OCI-LY7 (cell line): ENCODE results near the gene FBN2. TPM values are rescaled to one million over a fixed set of nuclear protein-coding genes. Genes with fewer than 3 reads are reported as not detected.

Source experiments
- BruUV-seq: library from RNA; stranded (reverse); fragments of 400-500 nt; replicated peaks from 2 replicates; lab custom pipeline; 2021; lab: Mats Ljungman, UMichigan
- CTCF ChIA-PET: fragments of 300-600 bp; sonication (Branson Sonifier 250); formaldehyde crosslinking; loops from one replicate; lab custom pipeline; 2022; ENCODE audit warnings: antibody characterized with exemption; ENCODE audit not compliant: unreplicated experiment; lab: Charles Lee
- POLR2A ChIA-PET: fragments of 300-600 bp; sonication (Branson Sonifier 250); formaldehyde crosslinking; loops from one replicate; lab custom pipeline; 2022; ENCODE audit warnings: antibody characterized with exemption; lab: Charles Lee
- DNase-seq: peaks from one replicate; pipeline ENCODE4 v3.0.0-alpha.2; 2015; ENCODE audit warnings: low spot score
- H2AFZ ChIP-seq: fragments of 200-600 bp; sonication (generic), shearing (Covaris generic); 2 replicates; pipeline ENCODE4 v1.6.1; 2014; ENCODE audit warnings: mild to moderate bottlenecking, antibody characterized with exemption, low read length, moderate library complexity
- H3K27ac ChIP-seq: fragments of 200-600 bp; sonication (generic); 2 replicates; pipeline ENCODE4 v1.5.1; 2014; ENCODE audit warnings: mixed run types, low read depth, mild to moderate bottlenecking, moderate library complexity, low read length, inconsistent platforms; ENCODE audit not compliant: poor library complexity, severe bottlenecking
- H3K36me3 ChIP-seq: fragments of 200-600 bp; sonication (generic); 2 replicates; pipeline ENCODE4 v1.6.1; 2014; ENCODE audit warnings: mild to moderate bottlenecking, antibody characterized with exemption, low read length, moderate library complexity, mixed read lengths; ENCODE audit not compliant: insufficient read depth
- H3K4me1 ChIP-seq: fragments of 200-600 bp; sonication (generic); 2 replicates; pipeline ENCODE4 v1.5.1; 2014; ENCODE audit warnings: mild to moderate bottlenecking, low read length; ENCODE audit not compliant: insufficient read depth, poor library complexity, severe bottlenecking
- H3K4me2 ChIP-seq: fragments of 200-600 bp; sonication (generic); 2 replicates; pipeline ENCODE4 v1.6.1; 2014; ENCODE audit warnings: mild to moderate bottlenecking, low read length
- H3K4me3 ChIP-seq: fragments of 200-600 bp; sonication (generic); 2 replicates; pipeline ENCODE4 v1.5.1; 2014; ENCODE audit warnings: mild to moderate bottlenecking, low read depth, low read length; ENCODE audit not compliant: poor library complexity, severe bottlenecking
- H3K79me2 ChIP-seq: fragments of 200-600 bp; sonication (generic); 2 replicates; pipeline ENCODE4 v1.6.1; 2016; ENCODE audit warnings: low read depth, mild to moderate bottlenecking, low read length, moderate library complexity, mixed read lengths; ENCODE audit not compliant: insufficient read depth
- H3K9me2 ChIP-seq: fragments of 200-600 bp; sonication (generic); 2 replicates; pipeline ENCODE4 v1.6.1; 2016; ENCODE audit warnings: mild to moderate bottlenecking, low read length, mixed read lengths; ENCODE audit not compliant: insufficient read depth
- H3K9me3 ChIP-seq: fragments of 200-600 bp; sonication (generic); 2 replicates; pipeline ENCODE4 v1.6.1; 2014; ENCODE audit warnings: mild to moderate bottlenecking, mixed run types, low read length, mixed read lengths
- H4K20me1 ChIP-seq: fragments of 200-600 bp; sonication (generic); 2 replicates; pipeline ENCODE4 v1.6.1; 2014; ENCODE audit warnings: mild to moderate bottlenecking, antibody characterized with exemption, low read length, moderate library complexity, mixed read lengths; ENCODE audit not compliant: insufficient read depth
- CTCF ChIP-seq: fragments of 200-600 bp; sonication (generic); conservative IDR thresholded peaks from 2 replicates; pipeline ENCODE4 v1.5.1; 2014; ENCODE audit warnings: mild to moderate bottlenecking, antibody characterized with exemption, low read length, moderate library complexity, mixed read lengths
- EZH2phosphoT487 ChIP-seq: fragments of 200-600 bp; sonication (generic); IDR thresholded peaks from 2 replicates; pipeline ENCODE4 v1.6.1; 2018; ENCODE audit warnings: low read depth, borderline replicate concordance, mild to moderate bottlenecking, mixed run types, antibody characterized with exemption, low read length, moderate library complexity, mixed read lengths
- intact Hi-C: fragments of 100-400 bp; cut with micrococcal nuclease; formaldehyde crosslinking; loops from one replicate; pipeline ENCODE4 v1.10.0; 2022; ENCODE audit not compliant: unreplicated experiment
- total RNA-seq, 2 experiments: library from RNA; depleted of rRNA in 1 of 2; stranded (reverse); fragments of >200 nt in 1 of 2; shearing (Covaris generic) in 1 of 2; gene quantifications; 2 replicates each; pipeline ENCODE4 v1.2.3, GENCODE V29; 2014 to 2022

The FBN2 gene
- total RNA-seq, 2 experiments from 2014 or later, result not detected

GRCh38 chr5:128303593-128303992 is 234.5 kb downstream of the FBN2 start:
- H3K9me2 ChIP-seq, result no peaks in the 10 kb centered on the region
- no peak for DNase-seq
- no peak overlapping the region for H3K27ac ChIP-seq
- H3K4me3 ChIP-seq, result no peak overlapping the region
- H3K4me2 ChIP-seq, result no peak overlapping the region
- no peak overlapping the region for H2AFZ ChIP-seq
- no peaks in the 10 kb centered on the region for H3K9me3 ChIP-seq
- ChIA-PET POLR2A (no interaction called here), CTCF (no interaction called here)
- no peaks in the 10 kb centered on the region for H3K79me2 ChIP-seq
- H3K4me1 ChIP-seq, result no peaks in the 10 kb centered on the region
- intact Hi-C loops, result no loop called here
- TF ChIP-seq CTCF (no peak), EZH2phosphoT487 (no peak)
- BruUV-seq, result no TSS peak
- no peaks in the 10 kb centered on the region for H4K20me1 ChIP-seq
- no peaks in the 10 kb centered on the region for H3K36me3 ChIP-seq

- Histone ChIP-seq H3K9me2 (no peaks in the 10 kb centered on the region), H4K20me1 (no peaks in the 10 kb centered on the region), H3K27ac (no peak overlapping the region), H3K4me2 (no peak overlapping the region), H3K36me3 (no peaks in the 10 kb centered on the region), H3K4me3 (no peak overlapping the region), H3K4me1 (no peaks in the 10 kb centered on the region), H3K79me2 (no peaks in the 10 kb centered on the region), H3K9me3 (no peaks in the 10 kb centered on the region), H2AFZ (no peak overlapping the region)
- CTCF ChIA-PET, result no interaction called here
- intact Hi-C loops, result no loop called here
- TF ChIP-seq CTCF, result no peak
- no peak for TF ChIP-seq EZH2phosphoT487
- no TSS peak for BruUV-seq
- DNase-seq, result no peak
- POLR2A ChIA-PET, result no interaction called here
Observed at GRCh38 chr5:128300181-128300580, 237.9 kb downstream of the FBN2 start.

- intact Hi-C loops, result no loop called here
- DNase-seq, result no peak
- Histone ChIP-seq H3K9me2 (no peaks in the 10 kb centered on the region), H3K27ac (no peak overlapping the region), H3K4me1 (no peaks in the 10 kb centered on the region), H3K4me2 (no peak overlapping the region), H2AFZ (no peak overlapping the region), H4K20me1 (no peaks in the 10 kb centered on the region), H3K79me2 (no peaks in the 10 kb centered on the region), H3K4me3 (no peak overlapping the region), H3K36me3 (no peaks in the 10 kb centered on the region), H3K9me3 (no peaks in the 10 kb centered on the region)
- ChIA-PET CTCF (no interaction called here), POLR2A (interaction anchor here (0.7 kb wide), 1 partner anchor 1494 kb away, joined by 4 read pairs; no protein-coding TSS in a partner anchor)
- no TSS peak for BruUV-seq
- no peak for TF ChIP-seq CTCF
- TF ChIP-seq EZH2phosphoT487, result no peak
Observed at GRCh38 chr5:128290152-128290858, 247.7 kb downstream of the FBN2 start.
